HG03108 (cell line): ENCODE results near the gene TSPYL2.

Experiments used
- ATAC-seq: cut with Tn5 transposase; IDR thresholded peaks from one replicate; pipeline ENCODE4 v1.9.1; 2021; ENCODE audit warnings: moderate library complexity; ENCODE audit not compliant: unreplicated experiment

The TSPYL2 gene

GRCh38 chrX:53122013-53122412 lies 39.8 kb downstream of the TSPYL2 start:
- ATAC-seq: no peak

DNA sequence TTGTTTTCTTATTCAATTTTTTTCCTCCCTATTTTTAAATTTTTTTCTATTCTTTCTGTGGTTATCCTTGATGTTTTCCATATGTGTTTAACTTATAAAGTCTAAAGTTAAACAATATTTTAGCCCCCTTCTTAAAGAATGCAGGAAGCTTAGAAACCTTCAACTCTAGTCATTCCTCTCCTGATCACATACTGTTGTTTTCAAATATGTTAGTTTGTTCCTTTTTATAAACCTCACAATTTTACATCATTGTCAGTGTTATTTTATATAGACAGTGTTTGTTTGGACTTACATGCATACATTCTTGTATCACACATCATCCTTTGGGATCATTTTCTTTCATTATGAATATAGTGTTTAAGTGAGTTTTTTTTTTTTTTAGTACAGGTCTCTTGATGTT lies 43.3 kb downstream of the TSPYL2 start:
- ATAC-seq: no peak

- no peak for ATAC-seq
These were observed 44.2 kb downstream of the TSPYL2 start for GRCh38 chrX:53126377-53126776.

DNA sequence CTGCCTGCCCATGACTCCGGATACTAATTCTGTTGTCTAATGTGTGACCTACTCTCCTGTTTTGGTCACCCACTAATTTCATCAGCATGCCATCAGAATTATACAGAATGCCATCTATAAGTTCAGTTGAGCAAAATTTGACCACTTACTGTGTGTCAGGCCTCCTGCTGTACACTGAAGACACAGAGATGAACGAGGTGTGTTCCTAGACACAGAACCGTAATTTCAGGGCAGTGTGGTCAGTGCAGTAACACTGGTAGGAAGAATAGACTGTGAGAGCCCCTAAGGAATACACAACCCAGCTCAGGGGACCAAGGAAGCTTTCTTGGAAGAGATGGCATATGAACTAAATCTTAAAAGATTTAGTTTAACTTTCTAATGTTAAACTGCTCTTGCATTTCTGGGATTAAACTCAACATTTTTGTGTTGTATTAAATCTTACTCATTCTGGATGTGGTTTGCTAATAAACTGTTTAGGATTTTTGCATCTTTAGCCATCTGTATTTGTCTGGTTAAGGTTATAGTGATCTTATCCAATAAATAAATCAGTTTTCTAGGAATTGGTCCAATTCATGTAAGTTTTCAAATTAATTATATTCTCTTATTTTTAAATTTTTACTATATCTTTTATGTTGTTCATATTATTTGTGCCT lies 46.1 kb downstream of the TSPYL2 start:
- ATAC-seq: no peak

DNA sequence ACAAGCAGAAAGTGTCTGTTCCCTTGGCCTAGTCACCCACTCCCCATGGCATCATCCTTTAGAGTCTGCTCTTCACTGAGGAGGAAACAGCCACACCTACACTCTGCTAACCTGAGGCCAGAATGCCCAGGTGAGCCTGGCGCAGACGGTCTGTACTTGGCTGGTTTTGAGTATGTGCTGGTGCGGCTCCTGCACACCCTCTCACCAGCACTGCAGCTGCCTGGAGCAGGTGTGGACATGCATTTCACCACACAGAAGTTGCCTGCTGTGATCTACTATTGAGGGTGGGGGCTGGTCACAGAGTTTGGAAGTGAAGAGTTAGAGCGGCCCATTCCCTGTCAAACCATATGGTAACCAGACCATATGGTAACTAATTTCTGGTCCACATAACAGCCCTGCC lies 51.2 kb downstream of the TSPYL2 start:
- ATAC-seq: no peak

DNA sequence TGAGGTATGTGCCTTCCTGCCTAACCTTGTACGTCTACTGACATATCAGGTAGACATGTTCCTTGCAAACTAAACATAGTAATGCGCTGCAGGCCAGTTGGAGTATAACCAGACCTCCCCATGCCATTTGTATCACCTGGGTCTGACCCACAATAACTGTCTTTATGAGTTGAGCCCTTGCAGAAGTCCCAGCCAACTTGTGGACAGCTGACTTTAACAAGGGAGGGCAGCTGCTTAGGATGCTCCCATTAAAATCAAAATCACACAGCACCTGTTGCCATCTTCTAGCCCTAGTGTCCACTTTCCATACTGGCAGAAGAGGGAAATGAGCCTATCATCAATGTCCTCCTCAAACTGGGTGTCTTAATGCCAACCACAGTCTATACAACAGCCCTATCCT lies 53.4 kb downstream of the TSPYL2 start:
- ATAC-seq: no peak
